ENCODE results near the gene ADM5.

Gene ADM5

GRCh38 chr19:49658566-49659442, 30.6 kb upstream of the ADM5 start:
- FAIRE-seq: no peak

- FAIRE-seq: no peak
These were observed 28.9 kb upstream of the ADM5 start for GRCh38 chr19:49660338-49660961.

GRCh38 chr19:49662011-49662410, 27.4 kb upstream of the ADM5 start:
- no peak for FAIRE-seq

GRCh38 chr19:49663224-49663623, 26.2 kb upstream of the ADM5 start:
- FAIRE-seq: no peak

- FAIRE-seq: no peak
These were observed 25.0 kb upstream of the ADM5 start for GRCh38 chr19:49664171-49665035.

GRCh38 chr19:49665036-49665350, 24.4 kb upstream of the ADM5 start:
- FAIRE-seq: no peak

- FAIRE-seq: peak; percentile 98
These were observed 23.9 kb upstream of the ADM5 start, which contains the start of the genes BCL2L12 and IRF3 for GRCh38 chr19:49665351-49666119. Gene BCL2L12 (plus strand): TSS chr19:49665933. CDS start chr19:49666693, 760 bp downstream. Gene IRF3 (minus strand): TSS chr19:49665857. CDS start chr19:49664838, 1,019 bp downstream.

- FAIRE-seq: no peak
These were observed 23.3 kb upstream of the ADM5 start for GRCh38 chr19:49666120-49666444.

- FAIRE-seq: no peak
These were observed 21.9 kb upstream of the ADM5 start for GRCh38 chr19:49667473-49667872.

GRCh38 chr19:49669516-49669915, 19.9 kb upstream of the ADM5 start:
- no peak for FAIRE-seq

GRCh38 chr19:49672131-49672919, 17.1 kb upstream of the ADM5 start:
- no peak for FAIRE-seq

- peak; percentile 54 for FAIRE-seq
These were observed 13.1 kb upstream of the ADM5 start for GRCh38 chr19:49676136-49676783.

- peak; percentile 99 for FAIRE-seq
These were observed 12.6 kb upstream of the ADM5 start for GRCh38 chr19:49676784-49677230.

- FAIRE-seq: no peak
These were observed 12.0 kb upstream of the ADM5 start, which contains the start of gene PRMT1 for GRCh38 chr19:49677231-49677900. Gene PRMT1 (plus strand): TSS chr19:49677271. CDS start chr19:49677281, 10 bp downstream.

- no peak for FAIRE-seq
These were observed 11.3 kb upstream of the ADM5 start for GRCh38 chr19:49677901-49678674.

- no peak for FAIRE-seq
These were observed 10.2 kb upstream of the ADM5 start for GRCh38 chr19:49678985-49679770.

GRCh38 chr19:49679771-49680413, 9.5 kb upstream of the ADM5 start:
- FAIRE-seq: no peak
